WTC11 (cell line): ENCODE results near the gene NSG1. TPM values are rescaled to one million over a fixed set of nuclear protein-coding genes. Genes with fewer than 3 reads are reported as not detected.

Experiments used
- ATAC-seq: fragments of 200-7000 bp; cut with Tn5 transposase; 2 replicates; pipeline ENCODE4 v1.10.0; 2021; ENCODE audit warnings: mild to moderate bottlenecking, moderate library complexity
- CTCF ChIA-PET: fragments of 300-600 bp; sonication (Branson Sonifier 250); formaldehyde crosslinking; loops from one replicate; lab custom pipeline; 2021; ENCODE audit warnings: antibody characterized with exemption; lab: Charles Lee
- POLR2A ChIA-PET: fragments of 350-600 bp; sonication (Branson Sonifier 250); formaldehyde crosslinking; loops from one replicate; lab custom pipeline; 2021; ENCODE audit warnings: antibody characterized with exemption; lab: Charles Lee
- DNase-seq: peaks from one replicate; pipeline ENCODE4 v3.0.0; 2021; ENCODE audit warnings: low spot score
- H3K27ac Mint-ChIP-seq: 2 replicates; pipeline ENCODE4 v1.8.0; 2021; ENCODE audit warnings: mixed read lengths
- H3K27me3 Mint-ChIP-seq: 2 replicates; pipeline ENCODE4 v1.8.0; 2021; ENCODE audit warnings: low read depth, mild to moderate bottlenecking, moderate library complexity, mixed read lengths
- H3K36me3 Mint-ChIP-seq: 2 replicates; pipeline ENCODE4 v1.8.0; 2021; ENCODE audit warnings: mixed read lengths
- H3K4me1 Mint-ChIP-seq: 2 replicates; pipeline ENCODE4 v1.8.0; 2022; ENCODE audit warnings: mixed read lengths
- H3K4me3 Mint-ChIP-seq: 2 replicates; pipeline ENCODE4 v1.8.0; 2021; ENCODE audit warnings: mild to moderate bottlenecking, moderate library complexity, mixed read lengths
- H3K9me3 Mint-ChIP-seq: 2 replicates; pipeline ENCODE4 v1.8.0; 2021; ENCODE audit warnings: mixed read lengths
- ATF6 ChIP-seq: sonication (generic); formaldehyde crosslinking; IDR thresholded peaks from 2 replicates; pipeline ENCODE4 v1.8.1; 2023; ENCODE audit warnings: mild to moderate bottlenecking, missing genetic modification reagents
- CREB1 ChIP-seq: sonication (generic); formaldehyde crosslinking; IDR thresholded peaks from 2 replicates; pipeline ENCODE4 v1.8.0; 2023; ENCODE audit warnings: mild to moderate bottlenecking, missing genetic modification reagents
- ELF4 ChIP-seq: sonication (generic); formaldehyde crosslinking; IDR thresholded peaks from 2 replicates; pipeline ENCODE4 v1.8.1; 2022; ENCODE audit warnings: low read depth, mild to moderate bottlenecking, moderate library complexity, missing genetic modification reagents
- EMX1 ChIP-seq: fragments of 250-450 bp; sonication (Bioruptor Pico); IDR thresholded peaks from 2 replicates; pipeline ENCODE4 v1.8.0; 2021; ENCODE audit warnings: mild to moderate bottlenecking
- ESRRA ChIP-seq: sonication (generic); formaldehyde crosslinking; IDR thresholded peaks from 2 replicates; pipeline ENCODE4 v1.8.1; 2022; ENCODE audit warnings: mild to moderate bottlenecking, missing genetic modification reagents, borderline replicate concordance
- KAT7 ChIP-seq: sonication (generic); formaldehyde crosslinking; IDR thresholded peaks from 2 replicates; pipeline ENCODE4 v1.8.1; 2023; ENCODE audit warnings: missing genetic modification reagents, mild to moderate bottlenecking, borderline replicate concordance
- NFE2L1 ChIP-seq: sonication (generic); formaldehyde crosslinking; IDR thresholded peaks from 2 replicates; pipeline ENCODE4 v1.8.1; 2023; ENCODE audit warnings: missing genetic modification reagents
- ZMAT4 ChIP-seq: fragments of 250-450 bp; sonication (Bioruptor Pico); IDR thresholded peaks from 2 replicates; pipeline ENCODE4 v1.9.0; 2021; ENCODE audit warnings: mild to moderate bottlenecking
- ZNF138 ChIP-seq: sonication (generic); formaldehyde crosslinking; conservative IDR thresholded peaks from 2 replicates; pipeline ENCODE4 v1.8.1; 2022; ENCODE audit warnings: mild to moderate bottlenecking, moderate library complexity, missing genetic modification reagents
- ZNF396 ChIP-seq: fragments of 250-450 bp; sonication (Bioruptor Pico); IDR thresholded peaks from 2 replicates; pipeline ENCODE4 v1.8.0; 2021; ENCODE audit warnings: mild to moderate bottlenecking, moderate library complexity, borderline replicate concordance
- ZNF416 ChIP-seq: fragments of 250-450 bp; sonication (Bioruptor Pico); IDR thresholded peaks from 2 replicates; pipeline ENCODE4 v1.9.0; 2021; ENCODE audit warnings: mild to moderate bottlenecking, inconsistent platforms
- ZNF532 ChIP-seq: fragments of 250-450 bp; sonication (Bioruptor Pico); IDR thresholded peaks from 2 replicates; pipeline ENCODE4 v1.9.0; 2021; ENCODE audit warnings: mild to moderate bottlenecking, borderline replicate concordance
- total RNA-seq: library from RNA; stranded (reverse); gene quantifications from 3 replicates; pipeline ENCODE4 v1.2.3, GENCODE V29; 2021
- TF ChIP-seq, protein P1 (sequence below): sonication (generic); formaldehyde crosslinking; IDR thresholded peaks from 2 replicates; pipeline ENCODE4 v1.8.1; 2023; ENCODE audit warnings: mild to moderate bottlenecking, missing genetic modification reagents, moderate library complexity
- TF ChIP-seq, protein P2 (sequence below): sonication (generic); formaldehyde crosslinking; IDR thresholded peaks from 2 replicates; pipeline ENCODE4 v1.8.1; 2023; ENCODE audit warnings: mild to moderate bottlenecking, missing genetic modification reagents
- TF ChIP-seq, protein P3 (sequence below): sonication (generic); formaldehyde crosslinking; IDR thresholded peaks from 2 replicates; pipeline ENCODE4 v1.8.1; 2023; ENCODE audit warnings: mild to moderate bottlenecking, missing genetic modification reagents, moderate library complexity

The NSG1 gene
- total RNA-seq, 1 experiment from 2014 or later: 24.2 TPM

DNA sequence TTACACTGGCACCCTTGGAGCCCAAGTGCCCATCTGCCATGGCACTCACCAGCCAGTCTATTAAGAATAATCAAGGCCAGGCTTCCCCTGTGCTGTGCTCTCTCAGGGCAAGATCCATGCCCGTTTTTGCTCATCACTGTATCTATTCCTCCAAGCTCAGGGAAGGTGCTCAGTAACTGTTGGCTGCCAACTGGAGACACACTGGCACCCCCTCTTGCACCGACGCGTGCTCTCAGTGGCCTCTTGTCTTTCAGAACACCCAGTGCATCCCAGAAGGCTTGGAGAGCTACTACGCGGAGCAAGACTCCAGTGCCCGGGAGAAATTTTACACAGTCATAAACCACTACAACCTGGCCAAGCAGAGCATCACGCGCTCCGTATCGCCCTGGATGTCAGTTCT is 30.1 kb downstream of the NSG1 start (continued):
- TF ChIP-seq ZNF532 (CRISPR knock-in tag): no peak
- no peak for TF ChIP-seq ZMAT4 (CRISPR knock-in tag)
- TF ChIP-seq, protein P1, sequence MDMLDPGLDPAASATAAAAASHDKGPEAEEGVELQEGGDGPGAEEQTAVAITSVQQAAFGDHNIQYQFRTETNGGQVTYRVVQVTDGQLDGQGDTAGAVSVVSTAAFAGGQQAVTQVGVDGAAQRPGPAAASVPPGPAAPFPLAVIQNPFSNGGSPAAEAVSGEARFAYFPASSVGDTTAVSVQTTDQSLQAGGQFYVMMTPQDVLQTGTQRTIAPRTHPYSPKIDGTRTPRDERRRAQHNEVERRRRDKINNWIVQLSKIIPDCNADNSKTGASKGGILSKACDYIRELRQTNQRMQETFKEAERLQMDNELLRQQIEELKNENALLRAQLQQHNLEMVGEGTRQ: no peak
- TF ChIP-seq ATF6 (CRISPR knock-in tag): no peak
- TF ChIP-seq EMX1: no peak

DNA sequence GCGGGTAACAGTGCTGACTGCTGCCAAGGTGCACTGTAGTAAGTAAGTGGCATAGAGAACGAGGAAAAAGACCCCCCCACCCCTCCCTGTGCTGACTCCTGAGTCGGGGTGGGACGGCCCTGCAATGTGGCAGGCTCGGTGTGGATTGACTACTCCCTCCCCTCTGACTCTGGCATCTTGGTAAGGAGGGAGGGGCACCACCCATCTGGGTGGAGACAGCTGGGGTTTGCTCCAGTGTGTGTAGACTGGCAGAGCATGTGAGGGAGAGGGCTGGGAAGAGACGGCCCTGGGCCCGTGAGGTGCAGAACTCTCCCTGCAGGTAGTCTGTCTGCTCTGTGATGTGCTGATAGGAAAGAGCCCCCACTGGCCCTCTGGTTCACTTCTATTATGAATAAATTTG is 31.0 kb downstream of the NSG1 start:
- Mint-ChIP-seq H3K27ac (no peak overlapping the region), H3K4me3 (no peak overlapping the region), H3K9me3 (0 out of 2 replicates have a peak, but pooled peaks cover 4% of the 10 kb centered on the region), H3K36me3 (peaks cover 44% of the 10 kb centered on the region), H3K27me3 (no peaks in the 10 kb centered on the region), H3K4me1 (peaks cover 3% of the 10 kb centered on the region; the same call in 1 of the 2 replicates)
- ChIA-PET CTCF (interaction anchor here (0.6 kb wide), 2 partner anchors 43 to 1527 kb away, joined by 3 read pairs; no protein-coding TSS in a partner anchor), POLR2A (no interaction called here)
- DNase-seq: no peak
- TF ChIP-seq ELF4 (CRISPR knock-in tag): no peak
- TF ChIP-seq ZNF138 (CRISPR knock-in tag): no peak
- no peak for TF ChIP-seq ESRRA (CRISPR knock-in tag)
- TF ChIP-seq ZNF396 (CRISPR knock-in tag): no peak
- TF ChIP-seq, protein P2, sequence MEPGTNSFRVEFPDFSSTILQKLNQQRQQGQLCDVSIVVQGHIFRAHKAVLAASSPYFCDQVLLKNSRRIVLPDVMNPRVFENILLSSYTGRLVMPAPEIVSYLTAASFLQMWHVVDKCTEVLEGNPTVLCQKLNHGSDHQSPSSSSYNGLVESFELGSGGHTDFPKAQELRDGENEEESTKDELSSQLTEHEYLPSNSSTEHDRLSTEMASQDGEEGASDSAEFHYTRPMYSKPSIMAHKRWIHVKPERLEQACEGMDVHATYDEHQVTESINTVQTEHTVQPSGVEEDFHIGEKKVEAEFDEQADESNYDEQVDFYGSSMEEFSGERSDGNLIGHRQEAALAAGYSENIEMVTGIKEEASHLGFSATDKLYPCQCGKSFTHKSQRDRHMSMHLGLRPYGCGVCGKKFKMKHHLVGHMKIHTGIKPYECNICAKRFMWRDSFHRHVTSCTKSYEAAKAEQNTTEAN: no peak
- TF ChIP-seq NFE2L1 (CRISPR knock-in tag): no peak
- TF ChIP-seq, protein P3, sequence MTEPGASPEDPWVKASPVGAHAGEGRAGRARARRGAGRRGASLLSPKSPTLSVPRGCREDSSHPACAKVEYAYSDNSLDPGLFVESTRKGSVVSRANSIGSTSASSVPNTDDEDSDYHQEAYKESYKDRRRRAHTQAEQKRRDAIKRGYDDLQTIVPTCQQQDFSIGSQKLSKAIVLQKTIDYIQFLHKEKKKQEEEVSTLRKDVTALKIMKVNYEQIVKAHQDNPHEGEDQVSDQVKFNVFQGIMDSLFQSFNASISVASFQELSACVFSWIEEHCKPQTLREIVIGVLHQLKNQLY (CRISPR knock-in tag): no peak
- no peak for TF ChIP-seq ZNF416 (CRISPR knock-in tag)
- no peak for TF ChIP-seq KAT7 (CRISPR knock-in tag)
- no peak for TF ChIP-seq CREB1 (CRISPR knock-in tag)
- peak; percentile 13; the same call in 1 of the 2 replicates for ATAC-seq
